ENCODE data around the gene PITX2.

The PITX2 gene

GRCh38 chr4:110621839-110622751 lies 782 bp downstream of the PITX2 start:
- DNase-seq = no peak

- DNase-seq = no peak
These were observed 1.5 kb downstream of the PITX2 start for GRCh38 chr4:110621328-110621812.

- no peak for DNase-seq
These were observed 2.1 kb downstream of the PITX2 start for GRCh38 chr4:110620691-110621327.

GRCh38 chr4:110620322-110620690 lies 2.6 kb downstream of the PITX2 start:
- no peak for DNase-seq

DNA sequence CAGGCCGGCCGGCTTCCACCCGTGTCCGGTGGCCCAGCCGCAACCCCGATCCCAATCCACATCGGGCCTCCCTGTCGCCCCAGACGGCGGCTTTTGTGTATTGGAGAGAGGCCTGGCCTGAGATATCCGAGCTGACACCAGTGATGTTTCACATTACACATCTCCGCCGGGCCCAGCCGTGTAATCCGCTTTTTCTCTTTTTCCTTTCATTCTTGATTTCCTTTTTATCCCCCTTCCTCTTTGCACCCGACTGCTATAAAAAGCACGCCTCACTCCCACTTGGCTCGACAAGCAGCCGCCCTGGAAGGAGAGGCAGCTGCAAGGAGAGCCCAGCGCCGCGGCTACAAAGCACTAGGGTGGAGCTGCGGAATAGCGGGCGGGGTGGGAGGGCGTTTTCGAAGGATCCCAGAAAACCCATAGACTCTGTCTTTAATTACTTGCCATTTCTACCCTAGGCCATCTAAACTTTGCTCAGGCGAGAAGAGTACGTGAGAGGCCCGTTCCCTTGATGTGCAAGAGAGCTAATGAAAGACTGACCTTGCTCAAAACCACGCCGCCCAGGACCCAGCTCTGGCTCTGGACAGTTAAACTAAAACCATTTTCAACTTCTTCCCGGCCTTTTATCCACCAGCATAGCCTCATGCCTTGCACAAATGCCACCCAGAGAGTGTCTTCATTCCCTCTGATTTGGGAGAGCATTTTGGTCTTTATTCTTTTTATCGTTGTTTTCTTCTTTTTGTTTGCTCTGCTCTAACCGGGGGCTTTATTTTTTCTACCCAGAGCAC lies 3.2 kb downstream of the PITX2 start:
- DNase-seq = no peak

DNA sequence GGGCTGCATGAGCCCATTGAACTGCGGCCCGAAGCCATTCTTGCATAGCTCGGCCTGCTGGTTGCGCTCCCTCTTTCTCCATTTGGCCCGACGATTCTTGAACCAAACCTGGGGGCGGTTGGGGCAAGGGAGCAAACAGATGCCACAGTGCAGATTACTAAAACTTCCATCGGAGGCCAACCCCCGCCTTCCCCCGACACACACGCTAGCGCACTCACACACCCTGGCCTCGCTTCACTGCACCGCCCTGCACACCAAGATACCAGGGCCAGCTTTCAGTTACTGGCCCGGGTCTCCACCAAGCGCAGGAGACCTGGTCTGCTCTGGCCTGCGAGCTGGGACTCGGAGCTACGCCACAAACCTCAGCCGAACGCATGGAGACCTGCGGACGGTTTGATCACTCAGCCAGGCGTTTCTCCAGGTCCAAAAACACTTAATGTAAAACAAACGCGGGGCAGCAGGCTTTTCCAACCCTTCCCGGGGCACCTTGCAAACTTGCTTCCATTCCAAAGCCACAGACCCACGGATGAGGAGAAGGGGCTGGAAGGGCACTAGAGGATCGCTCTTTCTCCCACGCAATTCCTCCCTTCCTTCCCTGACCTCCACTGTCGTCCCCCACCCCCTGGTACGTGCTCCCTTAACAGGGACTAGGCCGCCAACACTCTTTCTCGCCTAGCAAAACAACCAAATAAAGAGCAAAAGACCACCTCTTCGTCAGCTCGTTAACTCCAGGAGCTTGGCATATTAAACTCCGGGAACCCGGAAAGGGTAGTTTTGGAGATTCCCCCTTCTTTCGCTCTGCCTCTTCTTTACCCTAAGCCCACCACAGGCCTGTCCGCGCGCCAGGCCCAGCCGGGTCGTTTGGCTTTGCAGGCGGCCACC lies 4.1 kb downstream of the PITX2 start:
- no peak for DNase-seq

- DNase-seq = no peak
These were observed 5.0 kb downstream of the PITX2 start for GRCh38 chr4:110617646-110618580.

- no peak for DNase-seq
These were observed 5.7 kb downstream of the PITX2 start for GRCh38 chr4:110617075-110617640.

- no peak for DNase-seq
These were observed 6.4 kb downstream of the PITX2 start for GRCh38 chr4:110616238-110617074.

- no peak for DNase-seq
These were observed 7.3 kb downstream of the PITX2 start for GRCh38 chr4:110615353-110616237.

GRCh38 chr4:110614976-110615352 lies 7.9 kb downstream of the PITX2 start:
- DNase-seq = no peak

DNA sequence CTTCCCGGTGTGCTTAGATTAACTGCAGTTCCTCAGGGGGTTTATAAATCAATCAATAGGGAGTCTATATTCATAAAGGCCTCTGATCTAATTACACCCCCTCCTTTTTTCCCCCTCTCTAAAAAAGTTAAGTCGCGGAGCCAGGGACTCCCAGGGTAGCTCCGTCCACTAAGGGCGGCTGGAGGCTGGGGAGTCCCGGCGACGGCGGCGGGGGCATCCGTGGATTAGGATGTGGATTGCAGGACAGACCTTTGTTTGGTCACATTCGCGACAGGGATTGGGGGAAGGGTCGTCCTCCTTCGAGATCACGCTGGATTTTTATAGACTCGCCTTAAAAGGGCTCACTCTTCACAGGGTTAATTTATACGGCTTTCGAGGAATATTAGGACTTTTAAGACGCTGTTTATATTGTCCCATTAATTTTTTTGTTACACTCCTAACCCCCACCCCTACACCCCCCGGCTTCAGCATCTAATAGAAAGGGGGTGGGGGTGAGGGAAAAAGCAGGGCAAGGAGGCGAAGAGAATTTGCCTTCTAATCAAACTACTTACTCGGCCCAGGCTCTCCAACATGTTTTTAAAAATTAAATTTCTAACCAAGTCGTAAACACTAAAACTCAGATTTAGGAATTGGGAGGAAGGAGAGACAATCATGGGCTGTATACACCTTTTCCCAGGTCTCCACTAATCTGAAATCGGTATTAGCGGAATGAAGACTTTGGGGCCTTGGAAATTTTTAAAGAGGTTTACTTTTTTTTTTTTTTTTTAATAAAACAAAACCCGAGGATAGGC lies 8.5 kb downstream of the PITX2 start:
- DNase-seq = no peak

- no peak for DNase-seq
These were observed 9.1 kb downstream of the PITX2 start for GRCh38 chr4:110613745-110614144.

DNA sequence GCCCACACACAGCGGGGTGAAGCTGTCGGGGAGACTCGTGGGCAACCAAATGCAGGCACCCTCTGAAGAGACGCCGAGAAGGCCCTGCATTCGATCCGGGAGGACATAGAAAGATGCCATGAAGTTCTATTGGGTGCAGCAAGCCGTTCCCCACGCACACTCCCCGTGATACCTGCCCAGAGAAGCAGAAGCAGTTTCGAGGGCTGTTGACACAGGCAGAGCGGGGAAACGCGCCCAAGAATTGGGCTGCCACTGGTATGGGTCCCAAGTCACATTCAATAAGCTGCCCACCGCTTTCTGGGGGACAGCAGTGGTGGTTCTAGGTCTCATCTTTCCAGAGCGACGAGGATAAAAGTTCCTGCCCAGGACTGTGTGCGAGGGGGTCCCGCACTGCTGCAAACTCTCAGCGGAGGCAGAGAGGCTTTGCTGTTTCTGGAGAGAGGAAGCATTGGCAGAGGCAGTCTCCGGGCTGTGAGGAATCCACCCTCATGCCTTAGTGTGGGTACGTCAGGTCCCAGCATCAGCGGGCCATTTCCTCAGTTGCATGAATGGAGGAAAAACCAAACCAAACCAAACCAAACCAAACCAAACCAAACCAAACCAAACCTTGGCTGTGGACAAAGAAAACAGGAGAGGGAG lies 10.1 kb downstream of the PITX2 start:
- no peak for DNase-seq

GRCh38 chr4:110611968-110612447 lies 10.9 kb downstream of the PITX2 start:
- DNase-seq = no peak

GRCh38 chr4:110610940-110611831 lies 11.7 kb downstream of the PITX2 start:
- DNase-seq = no peak

All from activated CD4-positive, alpha-beta T cell treated with anti-CD3 and anti-CD28 coated beads, Interleukin-2, amount 50 U/mL, for 48 hours (primary cell).